K562 (cell line): Measurements from ENCODE around the gene NME4. TPM values are rescaled to one million over a fixed set of nuclear protein-coding genes. Genes with fewer than 3 reads are reported as not detected.

Experiments used
- CBX8 ChIP-seq: fragments of 200-600 bp; sonication (generic); IDR thresholded peaks from 2 replicates; pipeline ENCODE4 v1.6.1; 2012; ENCODE audit warnings: borderline replicate concordance, mixed run types, low read depth, mild to moderate bottlenecking, moderate library complexity, mixed read lengths, low read length, control low read depth, inconsistent platforms; ENCODE audit not compliant: poor library complexity, severe bottlenecking; ENCODE audit errors: extremely low read depth
- EP400 ChIP-seq: fragments of 450-650 bp; IDR thresholded peaks from 2 replicates; pipeline ENCODE4 v1.6.1; 2017; ENCODE audit warnings: antibody characterized with exemption, mild to moderate bottlenecking, moderate library complexity
- GATAD2B ChIP-seq: fragments of 450-650 bp; IDR thresholded peaks from 2 replicates; pipeline ENCODE4 v1.6.1; 2017; ENCODE audit warnings: mild to moderate bottlenecking, borderline replicate concordance
- HDAC8 ChIP-seq: fragments of 450-650 bp; IDR thresholded peaks from 2 replicates; pipeline ENCODE4 v1.6.1; 2016; ENCODE audit warnings: mild to moderate bottlenecking, missing genetic modification characterization, moderate library complexity, missing compliant biosample characterization
- PCBP1 ChIP-seq: fragments of 200-400 bp; formaldehyde crosslinking; IDR thresholded peaks from 2 replicates; pipeline ENCODE4 v1.6.1; 2018; ENCODE audit warnings: mild to moderate bottlenecking, low read depth, low read length; ENCODE audit not compliant: poor library complexity, severe bottlenecking
- SP2 ChIP-seq: IDR thresholded peaks from 2 replicates; pipeline ENCODE4 v1.6.1; 2011; ENCODE audit warnings: mild to moderate bottlenecking, low read depth, low read length, moderate library complexity; ENCODE audit not compliant: poor library complexity, severe bottlenecking; ENCODE audit errors: extremely low read depth
- XRCC4 ChIP-seq: IDR thresholded peaks from one replicate; pipeline ENCODE4 v1.6.1; 2011; ENCODE audit not compliant: insufficient read depth, insufficient read length; ENCODE audit errors: extremely low read depth
- ZNF23 ChIP-seq: fragments of 250-450 bp; sonication (Bioruptor Pico); IDR thresholded peaks from 2 replicates; pipeline ENCODE4 v1.4.0; 2020; ENCODE audit warnings: mild to moderate bottlenecking
- ZNF280A ChIP-seq: fragments of 450-650 bp; IDR thresholded peaks from 2 replicates; pipeline ENCODE4 v1.6.1; 2018; ENCODE audit warnings: mild to moderate bottlenecking, low read depth; ENCODE audit not compliant: partially characterized antibody
- ZNF436 ChIP-seq: fragments of 250-450, 450-650 bp; sonication (Bioruptor Pico); formaldehyde crosslinking; IDR thresholded peaks from 2 replicates; pipeline ENCODE4 v1.7.0; 2020; ENCODE audit warnings: mild to moderate bottlenecking
- ZNF639 ChIP-seq, 2 experiments: fragments of 200-800 bp in 1 of 2; sonication (Bioruptor generic) in 1 of 2; sonication (generic) in 1 of 2; formaldehyde crosslinking in 1 of 2; IDR thresholded peaks in 1 of 2; conservative IDR thresholded peaks in 1 of 2; 2 replicates each; pipeline versions ENCODE4 v1.5.0 to v1.6.1; 2016 to 2020; ENCODE audit warnings: missing compliant biosample characterization in 1 of 2, missing genetic modification characterization in 1 of 2, missing genetic modification reagents in 1 of 2
- ZNF696 ChIP-seq: fragments of 250-450 bp; sonication (Bioruptor Pico); conservative IDR thresholded peaks from 2 replicates; pipeline ENCODE4 v1.4.0; 2020; ENCODE audit warnings: mild to moderate bottlenecking, moderate library complexity
- polyA plus RNA-seq, 8 experiments: library from polyadenylated mRNA; depleted of rRNA in 4 of 8; stranded (reverse) in 5 of 8; unstranded in 3 of 8; fragments of >200 nt; fragmentation: Nextera tagmentation in 2 of 8; fragmentation: Illumina TruSeq in 1 of 8; extraction: Ambion mirVana in 2 of 8; extraction: Trizol in 1 of 8; gene quantifications; 2 replicates each; pipeline versions ENCODE4 v1.2.1 to v1.2.3, GENCODE V29; 2011 to 2014; ENCODE audit warnings: inconsistent platforms in 1 of 8, missing spikeins in 1 of 8
- total RNA-seq, 7 experiments: library from RNA; depleted of rRNA in 6 of 7; stranded (reverse); fragments of >200 nt in 6 of 7; fragmentation: Illumina TruSeq in 2 of 7; extraction: Trizol in 2 of 7; gene quantifications; 2 replicates each; pipeline versions ENCODE4 v1.2.1 to v1.2.3, GENCODE V29; 2011 to 2021; ENCODE audit warnings: low replicate concordance in 1 of 7
- TF ChIP-seq, protein P1 (sequence below): sonication (generic); formaldehyde crosslinking; IDR thresholded peaks from 2 replicates; pipeline ENCODE4 v1.8.0; 2023; ENCODE audit warnings: missing genetic modification reagents, mild to moderate bottlenecking, borderline replicate concordance
- TF ChIP-seq, protein P2 (sequence below): fragments of 450-650 bp; IDR thresholded peaks from one replicate; pipeline ENCODE4 v1.6.1; 2018; ENCODE audit warnings: mild to moderate bottlenecking, moderate library complexity; ENCODE audit not compliant: partially characterized antibody

Gene NME4
- total and polyA plus RNA-seq, 9 of the 15 experiments (the other 6 are each of a cell fraction or from before 2014, with no cell fraction given) = 15.4 to 264 (median 139) TPM

DNA sequence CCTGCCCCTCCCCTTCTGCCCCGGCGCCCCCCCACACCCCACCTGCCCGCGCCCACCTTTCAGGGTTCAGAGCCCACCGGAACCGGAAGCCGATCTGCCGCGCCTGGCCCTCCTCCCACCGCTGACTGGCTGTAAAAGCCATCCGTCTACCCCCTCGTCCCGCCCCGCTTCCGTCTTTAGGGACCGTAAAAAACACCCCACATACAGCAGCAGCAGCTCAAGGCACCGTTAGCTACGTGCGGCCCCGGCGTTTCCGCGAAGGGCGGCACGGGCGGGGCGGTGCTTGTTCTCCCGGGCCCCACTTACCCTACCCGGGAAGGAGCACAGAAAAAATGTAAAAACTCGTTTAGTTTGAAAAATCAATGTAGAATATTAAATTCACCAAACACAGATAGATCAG is 26.6 kb upstream of the NME4 start, which contains the start of gene MRPL28 (continued):
- no peak for TF ChIP-seq XRCC4
- no peak for TF ChIP-seq ZNF436 (CRISPR knock-in tag)
- TF ChIP-seq, protein P1, sequence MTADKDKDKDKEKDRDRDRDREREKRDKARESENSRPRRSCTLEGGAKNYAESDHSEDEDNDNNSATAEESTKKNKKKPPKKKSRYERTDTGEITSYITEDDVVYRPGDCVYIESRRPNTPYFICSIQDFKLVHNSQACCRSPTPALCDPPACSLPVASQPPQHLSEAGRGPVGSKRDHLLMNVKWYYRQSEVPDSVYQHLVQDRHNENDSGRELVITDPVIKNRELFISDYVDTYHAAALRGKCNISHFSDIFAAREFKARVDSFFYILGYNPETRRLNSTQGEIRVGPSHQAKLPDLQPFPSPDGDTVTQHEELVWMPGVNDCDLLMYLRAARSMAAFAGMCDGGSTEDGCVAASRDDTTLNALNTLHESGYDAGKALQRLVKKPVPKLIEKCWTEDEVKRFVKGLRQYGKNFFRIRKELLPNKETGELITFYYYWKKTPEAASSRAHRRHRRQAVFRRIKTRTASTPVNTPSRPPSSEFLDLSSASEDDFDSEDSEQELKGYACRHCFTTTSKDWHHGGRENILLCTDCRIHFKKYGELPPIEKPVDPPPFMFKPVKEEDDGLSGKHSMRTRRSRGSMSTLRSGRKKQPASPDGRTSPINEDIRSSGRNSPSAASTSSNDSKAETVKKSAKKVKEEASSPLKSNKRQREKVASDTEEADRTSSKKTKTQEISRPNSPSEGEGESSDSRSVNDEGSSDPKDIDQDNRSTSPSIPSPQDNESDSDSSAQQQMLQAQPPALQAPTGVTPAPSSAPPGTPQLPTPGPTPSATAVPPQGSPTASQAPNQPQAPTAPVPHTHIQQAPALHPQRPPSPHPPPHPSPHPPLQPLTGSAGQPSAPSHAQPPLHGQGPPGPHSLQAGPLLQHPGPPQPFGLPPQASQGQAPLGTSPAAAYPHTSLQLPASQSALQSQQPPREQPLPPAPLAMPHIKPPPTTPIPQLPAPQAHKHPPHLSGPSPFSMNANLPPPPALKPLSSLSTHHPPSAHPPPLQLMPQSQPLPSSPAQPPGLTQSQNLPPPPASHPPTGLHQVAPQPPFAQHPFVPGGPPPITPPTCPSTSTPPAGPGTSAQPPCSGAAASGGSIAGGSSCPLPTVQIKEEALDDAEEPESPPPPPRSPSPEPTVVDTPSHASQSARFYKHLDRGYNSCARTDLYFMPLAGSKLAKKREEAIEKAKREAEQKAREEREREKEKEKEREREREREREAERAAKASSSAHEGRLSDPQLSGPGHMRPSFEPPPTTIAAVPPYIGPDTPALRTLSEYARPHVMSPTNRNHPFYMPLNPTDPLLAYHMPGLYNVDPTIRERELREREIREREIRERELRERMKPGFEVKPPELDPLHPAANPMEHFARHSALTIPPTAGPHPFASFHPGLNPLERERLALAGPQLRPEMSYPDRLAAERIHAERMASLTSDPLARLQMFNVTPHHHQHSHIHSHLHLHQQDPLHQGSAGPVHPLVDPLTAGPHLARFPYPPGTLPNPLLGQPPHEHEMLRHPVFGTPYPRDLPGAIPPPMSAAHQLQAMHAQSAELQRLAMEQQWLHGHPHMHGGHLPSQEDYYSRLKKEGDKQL (CRISPR knock-in tag) = no peak
- peak; percentile 84 for TF ChIP-seq SP2
- TF ChIP-seq HDAC8 (tag) = no peak
- TF ChIP-seq ZNF23 (CRISPR knock-in tag) = no peak
- TF ChIP-seq ZNF696 (CRISPR knock-in tag) = no peak
- no peak for TF ChIP-seq EP400
- TF ChIP-seq CBX8 = no peak
- no peak for TF ChIP-seq ZNF280A
- no peak for TF ChIP-seq PCBP1
- TF ChIP-seq, protein P2, sequence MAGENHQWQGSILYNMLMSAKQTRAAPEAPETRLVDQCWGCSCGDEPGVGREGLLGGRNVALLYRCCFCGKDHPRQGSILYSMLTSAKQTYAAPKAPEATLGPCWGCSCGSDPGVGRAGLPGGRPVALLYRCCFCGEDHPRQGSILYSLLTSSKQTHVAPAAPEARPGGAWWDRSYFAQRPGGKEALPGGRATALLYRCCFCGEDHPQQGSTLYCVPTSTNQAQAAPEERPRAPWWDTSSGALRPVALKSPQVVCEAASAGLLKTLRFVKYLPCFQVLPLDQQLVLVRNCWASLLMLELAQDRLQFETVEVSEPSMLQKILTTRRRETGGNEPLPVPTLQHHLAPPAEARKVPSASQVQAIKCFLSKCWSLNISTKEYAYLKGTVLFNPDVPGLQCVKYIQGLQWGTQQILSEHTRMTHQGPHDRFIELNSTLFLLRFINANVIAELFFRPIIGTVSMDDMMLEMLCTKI = no peak
- TF ChIP-seq GATAD2B = 0 out of 2 replicates have a peak, but pooled peaks have one; percentile 65
- no peak for TF ChIP-seq ZNF639 (CRISPR knock-in tag; conservative IDR thresholded peaks at IDR 0.05 in 1 of 2, IDR thresholded peaks at IDR 0.05 in 1 of 2)
